ENCODE data around the gene NUDT22.

GRCh38 chr11:64208796-64209562 lies 17.1 kb upstream of the NUDT22 start:
- TF ChIP-seq CTCF (IDR thresholded peaks at IDR 0.05; ENCODE audit: low read depth, low read length, poor library complexity, severe bottlenecking) = no peak
- TF ChIP-seq EZH2phosphoT487 (IDR thresholded peaks at IDR 0.05; ENCODE audit: borderline replicate concordance, low read length) = no peak

All from DOHH2 (cell line).